ENCODE measurements around the gene COL11A2. TPM values are rescaled to one million over a fixed set of nuclear protein-coding genes. Genes with fewer than 3 reads are reported as not detected.
A peak's percentile ranks its signal among the peaks of the same experiment; 100 is the strongest.

The COL11A2 gene
- total RNA-seq, 1 donor from 2014 or later, result 5.7 TPM

- DNase-seq, result no peak
Measured at GRCh38 chr6:33116841-33117711, 75.2 kb downstream of the COL11A2 start.

- DNase-seq, result no peak
Measured at GRCh38 chr6:33116417-33116816, 75.8 kb downstream of the COL11A2 start.

GRCh38 chr6:33114406-33114805 is 77.9 kb downstream of the COL11A2 start:
- DNase-seq, result no peak

- no peak for DNase-seq
Measured at GRCh38 chr6:33113755-33114154, 78.5 kb downstream of the COL11A2 start.

Small RNA genes lying within 50 kb of the gene (small RNA-seq; reads per million reads assigned to genes)
- gene MIR219A1 (ENCODE audit: low replicate concordance) (1.3 reads per million, percentile 87 among the genes with 10 or more reads in this experiment), gene RNY4P10 (ENCODE audit: low replicate concordance) (0.06 reads per million)

Other genes with a start within 250 kb of the COL11A2 start
- 4.3 TPM for gene HLA-DMA, start 239.4 kb downstream of the COL11A2 start, total RNA-seq
- gene BRD2, start 223.9 kb downstream of the COL11A2 start, total RNA-seq, result 84.5 TPM
- gene HLA-DOA, start 182.9 kb downstream of the COL11A2 start, total RNA-seq, result 1.6 TPM
- gene HLA-DPA1, start 118.8 kb downstream of the COL11A2 start, total RNA-seq, result 15.6 TPM
- 9.9 TPM for gene HLA-DPB1, start 116.5 kb downstream of the COL11A2 start, total RNA-seq
- gene RXRB, start 8.2 kb upstream of the COL11A2 start, total RNA-seq, result 28.5 TPM
- gene SLC39A7, start 8.4 kb upstream of the COL11A2 start, total RNA-seq, result 70.4 TPM
- gene HSD17B8, start 12.2 kb upstream of the COL11A2 start, total RNA-seq, result 24.7 TPM
- 22.5 TPM for gene RING1, start 16.0 kb upstream of the COL11A2 start, total RNA-seq
- gene VPS52, start 79.4 kb upstream of the COL11A2 start, total RNA-seq, result 35.7 TPM
- 2,268 TPM for gene RPS18, start 79.6 kb upstream of the COL11A2 start, total RNA-seq
- gene B3GALT4, start 84.7 kb upstream of the COL11A2 start, total RNA-seq, result 4.6 TPM
- 52.9 TPM for gene WDR46, start 96.8 kb upstream of the COL11A2 start, total RNA-seq
- 14.9 TPM for gene PFDN6, start 97.1 kb upstream of the COL11A2 start, total RNA-seq
- 51.9 TPM for gene RGL2, start 106.5 kb upstream of the COL11A2 start, total RNA-seq
- gene TAPBP, start 121.6 kb upstream of the COL11A2 start, total RNA-seq, result 48.3 TPM
- 15.0 TPM for gene ZBTB22, start 125.3 kb upstream of the COL11A2 start, total RNA-seq
- 20.6 TPM for gene DAXX, start 130.5 kb upstream of the COL11A2 start, total RNA-seq
- 12.2 TPM for gene KIFC1, start 199.4 kb upstream of the COL11A2 start, total RNA-seq
- 19.5 TPM for gene PHF1, start 218.5 kb upstream of the COL11A2 start, total RNA-seq
- gene CUTA, start 225.6 kb upstream of the COL11A2 start, total RNA-seq, result 58.4 TPM
- gene SYNGAP1, start 227.6 kb upstream of the COL11A2 start, total RNA-seq, result 6.2 TPM

All from tongue (tissue), 3 donors.